ENCODE data around the gene AJM1.
"Not testable (repeated sequence)": the region's sequence is repeated elsewhere in the genome, so short reads cannot be mapped to it uniquely, and the experiment has no call there.

Gene AJM1

GRCh38 chr9:136857581-136858412 lies 15.5 kb downstream of the AJM1 start:
- no peak for DNase-seq

- no peak for DNase-seq
Observed at GRCh38 chr9:136858452-136858843, 16.2 kb downstream of the AJM1 start.

DNA sequence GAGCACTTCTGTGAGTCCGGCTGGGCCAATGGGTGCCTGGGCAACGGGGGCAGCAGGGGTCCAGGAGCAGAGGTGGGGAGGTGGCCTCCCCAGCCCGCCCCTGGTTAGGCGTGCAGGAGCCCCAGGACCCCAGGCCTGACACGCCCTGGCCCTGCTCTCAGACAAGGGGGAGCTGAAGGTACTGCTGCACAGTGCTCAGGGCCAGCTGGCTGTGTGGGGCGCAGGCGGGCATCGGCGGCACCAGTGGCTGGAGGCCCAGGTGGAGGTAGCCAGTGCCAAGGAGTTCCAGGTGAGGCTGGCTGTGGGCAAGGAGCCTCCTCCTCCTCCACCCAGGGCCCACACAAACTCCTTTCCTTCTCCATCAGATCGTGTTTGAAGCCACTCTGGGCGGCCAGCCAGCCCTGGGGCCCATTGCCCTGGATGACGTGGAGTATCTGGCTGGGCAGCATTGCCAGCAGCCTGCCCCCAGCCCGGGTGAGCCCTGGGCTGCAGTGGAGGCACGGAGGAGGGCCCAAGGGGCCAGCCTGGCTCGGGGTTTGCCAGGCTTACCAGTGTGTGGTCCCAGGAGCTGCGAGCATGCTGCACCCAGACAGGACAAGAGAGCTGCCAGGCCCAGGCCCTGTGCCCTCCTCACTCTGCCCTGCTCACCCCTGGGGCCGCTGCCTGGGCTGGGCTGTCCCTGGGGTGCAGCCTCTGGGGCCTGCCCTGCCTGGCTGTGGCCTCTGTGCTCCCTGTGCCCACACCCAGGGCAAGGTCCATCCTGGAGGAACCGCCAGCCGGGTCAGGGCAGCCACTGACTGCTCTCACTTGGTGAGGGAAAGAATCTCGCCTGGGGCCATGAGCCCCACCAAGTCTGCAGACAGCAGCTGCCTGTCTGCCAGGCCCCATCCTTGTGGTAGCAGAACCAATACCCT lies 16.8 kb downstream of the AJM1 start:
- DNase-seq, result no peak

- no peak for DNase-seq
Observed at GRCh38 chr9:136860529-136860928, 18.3 kb downstream of the AJM1 start.

- no peak for DNase-seq
Observed at GRCh38 chr9:136860933-136861873, 18.9 kb downstream of the AJM1 start.

DNA sequence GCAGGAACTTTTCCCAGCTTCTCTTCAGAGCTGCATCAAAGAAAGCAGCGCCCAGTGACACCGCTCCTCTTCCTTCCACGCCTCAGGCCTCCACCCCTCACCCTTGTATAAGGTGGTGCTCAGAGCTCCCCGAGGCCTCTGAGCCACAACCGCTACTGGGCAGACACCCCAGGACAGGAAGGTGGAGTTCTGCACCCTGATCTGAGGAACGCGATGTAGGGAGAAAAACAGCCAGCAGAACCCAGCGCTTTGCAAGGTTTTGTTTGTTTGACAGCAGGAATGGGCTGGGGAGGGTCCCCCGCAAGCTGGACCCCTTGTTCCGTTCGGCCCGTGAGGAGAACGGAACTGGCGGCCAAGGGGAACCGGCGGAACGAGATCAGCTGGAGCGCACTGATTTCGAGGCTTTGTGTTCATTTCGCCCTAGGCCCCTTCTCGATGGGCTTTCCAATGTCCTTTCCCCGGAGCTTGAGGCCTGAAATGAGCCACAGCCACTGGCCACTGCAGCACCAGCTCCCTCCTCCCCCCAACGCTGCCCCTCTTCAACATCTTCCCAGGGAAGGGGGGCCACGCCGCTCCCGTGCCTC lies 19.7 kb downstream of the AJM1 start:
- no peak for DNase-seq

GRCh38 chr9:136862849-136863622 lies 20.8 kb downstream of the AJM1 start:
- DNase-seq, result no peak

DNA sequence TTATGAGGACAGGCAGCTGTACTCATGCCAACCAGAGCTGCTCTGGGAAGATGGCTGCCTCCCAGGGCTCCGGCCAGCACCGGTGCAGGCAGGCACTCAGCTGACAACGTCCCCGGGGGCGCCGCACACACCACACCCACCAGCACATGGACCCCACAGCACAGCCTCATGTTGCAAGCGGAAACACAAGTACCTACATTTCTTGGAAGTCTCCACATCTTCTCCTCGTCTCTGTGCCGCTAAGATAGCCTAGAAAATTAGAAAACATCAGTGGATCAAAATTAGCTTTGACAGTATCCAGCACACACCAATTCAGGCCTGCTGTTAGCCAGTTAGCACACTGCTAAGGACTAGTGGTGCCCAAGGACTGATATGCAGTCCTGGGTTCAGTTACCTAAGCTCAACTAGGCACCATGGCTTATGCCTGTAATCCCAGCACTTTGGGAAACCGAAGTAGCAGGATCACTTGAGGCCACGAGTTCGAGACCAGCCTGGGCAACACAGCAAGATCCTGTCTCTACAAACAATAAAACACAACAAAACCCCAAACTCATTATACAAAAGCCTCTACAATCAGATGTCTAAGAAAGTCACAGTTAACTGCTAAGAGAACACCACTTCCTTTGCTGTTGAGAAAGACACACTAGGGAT lies 21.5 kb downstream of the AJM1 start:
- no peak for DNase-seq

DNA sequence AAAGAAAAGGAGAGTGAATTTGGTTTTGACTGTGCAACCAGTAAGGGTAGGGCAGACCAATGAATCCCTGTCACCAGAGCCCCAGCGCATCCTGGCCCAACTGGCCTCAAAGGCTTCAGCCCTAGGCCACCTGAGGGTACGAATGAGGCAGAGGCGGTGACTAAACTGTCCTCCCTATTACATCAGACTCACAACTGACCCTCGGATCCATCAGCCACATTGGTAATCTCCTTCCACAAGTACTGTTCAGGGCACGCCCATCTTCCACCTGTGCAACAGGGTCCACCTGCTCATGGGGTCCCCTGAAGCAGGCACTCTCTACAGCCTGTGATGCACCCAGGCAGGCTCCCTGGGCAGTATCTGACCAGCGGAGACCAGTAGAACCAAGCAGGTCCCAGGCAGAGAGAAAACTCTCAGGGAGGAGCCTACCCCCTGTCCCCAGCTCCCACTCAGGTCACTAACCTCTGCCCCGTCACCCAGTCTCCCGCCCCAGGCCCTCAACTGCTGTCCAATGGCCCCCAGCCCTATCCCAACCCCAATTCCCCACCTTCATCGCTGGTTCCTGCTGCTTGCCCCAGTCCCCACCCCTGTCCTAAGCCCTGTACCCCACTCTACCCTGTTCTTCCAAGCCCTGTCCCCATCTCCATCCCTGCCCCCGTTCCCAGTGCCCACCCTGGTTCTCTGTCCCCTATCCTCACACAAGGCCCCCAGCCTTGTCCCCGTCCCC lies 22.9 kb downstream of the AJM1 start:
- DNase-seq, result no peak

DNA sequence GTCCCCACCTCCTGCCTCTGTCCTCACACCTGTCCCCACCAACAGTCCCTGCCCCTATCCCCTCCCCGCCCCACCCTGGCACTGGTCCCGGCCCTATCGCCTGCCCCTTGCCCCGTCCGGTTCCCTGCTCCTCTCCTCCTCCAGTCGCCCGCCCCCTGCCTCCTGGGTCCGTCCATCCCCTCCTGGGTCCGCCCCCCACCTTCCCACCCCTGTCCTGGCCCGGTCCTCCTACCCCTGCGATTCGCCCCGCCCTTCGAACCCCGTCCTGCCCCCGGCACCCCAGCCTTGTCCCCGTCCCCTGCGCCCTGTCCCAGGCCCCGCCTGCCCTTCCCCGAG lies 23.5 kb downstream of the AJM1 start:
- DNase-seq, result no peak

- peak in 1 of 2 experiments; percentile 33 for DNase-seq
Observed at GRCh38 chr9:136866898-136867421, 24.7 kb downstream of the AJM1 start.

GRCh38 chr9:136867480-136867879 lies 25.2 kb downstream of the AJM1 start:
- no peak for DNase-seq

DNA sequence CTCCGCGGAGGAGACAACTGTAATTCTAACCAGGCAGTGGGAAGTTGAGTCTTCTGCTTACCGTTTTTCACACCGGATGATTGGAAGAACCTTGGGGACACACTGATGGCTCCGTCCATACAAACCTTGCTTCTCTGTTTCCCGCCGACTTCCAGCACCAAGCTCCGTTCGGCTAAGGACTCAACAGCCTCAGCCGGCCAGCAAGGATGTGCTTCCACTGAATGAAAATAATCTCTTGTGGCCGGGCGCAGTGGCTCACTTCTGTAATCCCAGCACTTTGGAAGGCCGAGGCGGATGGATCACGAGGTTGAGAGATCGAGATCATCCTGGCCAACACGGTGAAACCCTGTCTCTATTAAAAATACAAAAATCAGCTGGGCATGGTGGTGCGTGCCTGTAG lies 25.6 kb downstream of the AJM1 start:
- DNase-seq, result no peak

DNA sequence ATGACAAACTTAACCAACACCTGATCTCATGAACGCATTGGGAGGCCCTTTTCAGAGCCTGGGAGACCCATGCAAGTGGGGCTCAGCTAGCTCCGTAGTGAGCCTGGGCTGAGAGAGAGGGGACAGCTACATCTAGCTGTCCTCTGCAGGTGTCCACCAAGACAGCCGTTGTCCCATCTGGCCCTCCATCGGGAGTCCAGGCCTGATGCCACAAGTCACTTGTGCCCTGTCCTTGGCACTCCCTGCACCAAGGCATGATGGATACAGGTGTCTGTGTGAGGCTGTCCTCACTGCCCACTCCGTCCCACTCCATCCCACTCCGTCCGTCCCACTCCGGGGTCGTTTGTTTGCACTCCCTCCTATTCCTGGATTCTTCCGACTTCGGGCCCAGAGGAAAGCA lies 26.4 kb downstream of the AJM1 start:
- no peak for DNase-seq

- DNase-seq, result not testable (repeated sequence)
Observed at GRCh38 chr9:136869611-136870010, 27.3 kb downstream of the AJM1 start.

GRCh38 chr9:136875155-136875554 lies 32.9 kb downstream of the AJM1 start:
- DNase-seq, result no peak

- DNase-seq, result no peak
Observed at GRCh38 chr9:136876476-136876875, 34.2 kb downstream of the AJM1 start.

DNA sequence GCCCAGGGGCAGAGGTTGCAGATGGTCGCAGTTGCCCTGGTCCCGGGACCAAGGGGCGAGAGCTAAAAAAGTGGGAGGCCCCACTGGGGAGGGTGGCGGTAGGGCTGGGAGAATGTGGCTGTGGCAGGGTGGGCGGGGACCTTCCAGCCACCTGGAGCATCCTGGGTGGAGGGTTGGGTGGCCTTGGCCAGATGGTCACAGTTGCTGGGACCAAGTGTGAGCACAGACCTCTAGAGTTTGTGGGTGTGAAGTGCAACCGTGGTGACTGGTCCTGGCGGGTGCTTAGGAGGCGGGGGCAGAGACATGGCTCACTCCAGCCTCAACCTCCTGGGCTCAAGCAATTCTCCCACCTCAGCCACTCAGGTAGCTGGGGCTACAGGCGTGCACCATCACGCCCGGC lies 38.4 kb downstream of the AJM1 start:
- DNase-seq, result peak in 1 of 2 experiments; percentile 31

- DNase-seq, result peak; percentile 71 to 79
Observed at GRCh38 chr9:136881691-136882108, 39.4 kb downstream of the AJM1 start.
